WERI-Rb-1 (cell line): ENCODE results near the gene PPP2R2C.

Experiments used
- DNase-seq: peaks from one replicate; pipeline ENCODE4 v3.0.0-alpha.2; 2020
- H3K27ac ChIP-seq: fragments of 250-450 bp; sonication (Bioruptor Pico); 2 replicates; pipeline ENCODE4 v1.5.1; 2020; ENCODE audit warnings: mild to moderate bottlenecking, moderate library complexity
- H3K27me3 ChIP-seq: fragments of 250-450 bp; sonication (Bioruptor Pico); 2 replicates; pipeline ENCODE4 v1.5.1; 2021; ENCODE audit warnings: mild to moderate bottlenecking, low read depth, moderate library complexity; ENCODE audit not compliant: insufficient read depth, severe bottlenecking
- H3K36me3 ChIP-seq: fragments of 250-450 bp; sonication (Bioruptor Pico); 2 replicates; pipeline ENCODE4 v1.5.1; 2020; ENCODE audit warnings: mild to moderate bottlenecking, moderate library complexity
- H3K4me3 ChIP-seq: 2 replicates; pipeline ENCODE4 v1.5.1; 2011; ENCODE audit warnings: low read depth, mild to moderate bottlenecking, control low read depth, low read length
- H3K9me3 ChIP-seq: fragments of 250-450 bp; sonication (Bioruptor Pico); 2 replicates; pipeline ENCODE4 v1.5.1; 2021; ENCODE audit warnings: mild to moderate bottlenecking, moderate library complexity; ENCODE audit not compliant: severe bottlenecking
- CTCF ChIP-seq: IDR thresholded peaks from 2 replicates; pipeline ENCODE4 v1.5.1; 2011; ENCODE audit warnings: low read depth, mild to moderate bottlenecking, control low read depth, inconsistent platforms, low read length

PPP2R2C gene

GRCh38 chr4:6383929-6384328 is 88.5 kb downstream of the PPP2R2C start:
- Histone ChIP-seq H3K9me3 (no peaks in the 10 kb centered on the region), H3K36me3 (no peaks in the 10 kb centered on the region), H3K27ac (no peak overlapping the region), H3K4me3 (no peak overlapping the region), H3K27me3 (no peaks in the 10 kb centered on the region)
- DNase-seq, result no peak
- no peak for TF ChIP-seq CTCF

DNA sequence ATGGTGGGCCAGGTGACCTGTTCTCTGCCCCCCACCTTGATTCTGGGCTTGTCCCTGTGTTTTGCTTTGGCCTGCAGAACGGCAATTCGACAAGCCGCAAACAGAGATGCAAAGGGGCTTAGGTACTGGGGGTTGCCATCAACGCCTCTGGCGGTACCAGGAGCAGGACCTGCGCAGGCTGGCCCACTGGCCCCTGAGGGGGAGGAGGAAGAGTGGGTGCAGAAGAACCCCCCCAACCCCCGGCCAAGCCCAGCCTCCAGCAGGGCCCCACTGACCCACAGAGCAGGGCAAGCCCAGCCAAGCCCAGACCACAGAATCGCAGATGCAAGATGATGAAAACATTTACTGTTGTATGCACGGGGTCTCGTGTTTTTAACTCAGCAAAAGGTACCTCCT is 89.4 kb downstream of the PPP2R2C start:
- no peak overlapping the region for H3K27ac ChIP-seq
- TF ChIP-seq CTCF, result no peak
- H3K36me3 ChIP-seq, result no peaks in the 10 kb centered on the region
- DNase-seq, result no peak
- no peaks in the 10 kb centered on the region for H3K27me3 ChIP-seq
- H3K9me3 ChIP-seq, result no peaks in the 10 kb centered on the region
- H3K4me3 ChIP-seq, result no peak overlapping the region

- no peak overlapping the region for H3K27ac ChIP-seq
- H3K9me3 ChIP-seq, result no peaks in the 10 kb centered on the region
- H3K36me3 ChIP-seq, result no peaks in the 10 kb centered on the region
- no peak for TF ChIP-seq CTCF
- no peaks in the 10 kb centered on the region for H3K27me3 ChIP-seq
- no peak overlapping the region for H3K4me3 ChIP-seq
- DNase-seq, result no peak
These were observed 90.8 kb downstream of the PPP2R2C start for GRCh38 chr4:6381571-6382123.

DNA sequence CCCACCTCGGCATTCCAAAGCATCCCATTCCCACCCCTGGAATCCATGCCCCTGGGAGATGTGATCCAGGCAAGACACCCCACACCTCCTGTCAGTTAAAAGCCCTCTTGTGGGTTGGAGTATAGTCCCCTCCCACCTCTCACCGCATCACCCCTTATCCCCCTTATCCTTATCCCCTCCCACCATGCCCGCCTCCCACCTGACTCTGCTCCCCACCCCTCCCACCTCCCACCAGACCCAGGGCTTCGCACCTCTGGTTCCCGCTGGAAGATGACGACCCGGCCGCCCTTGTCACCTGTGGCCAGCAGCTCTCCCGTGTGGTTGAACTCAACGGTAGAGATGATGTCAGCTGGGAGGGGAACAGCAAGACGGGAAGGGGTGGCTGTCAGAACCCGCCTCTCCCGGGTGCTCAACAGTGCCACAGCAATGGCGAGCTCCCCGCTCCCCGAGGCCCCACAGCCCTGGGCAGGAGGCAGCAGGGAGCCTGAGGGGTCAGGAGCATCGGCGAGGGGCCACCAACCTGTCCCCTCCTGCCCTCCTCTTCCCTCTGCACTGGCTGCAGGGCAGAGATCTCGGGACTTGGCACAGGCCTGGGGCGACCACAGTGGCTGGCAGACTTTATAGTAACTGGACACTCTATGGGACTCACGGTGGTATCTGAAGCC is 91.5 kb downstream of the PPP2R2C start:
- H3K9me3 ChIP-seq, result no peaks in the 10 kb centered on the region
- H3K27me3 ChIP-seq, result no peaks in the 10 kb centered on the region
- no peak for DNase-seq
- no peak overlapping the region for H3K27ac ChIP-seq
- no peak for TF ChIP-seq CTCF
- no peaks in the 10 kb centered on the region for H3K36me3 ChIP-seq
- no peak overlapping the region for H3K4me3 ChIP-seq

DNA sequence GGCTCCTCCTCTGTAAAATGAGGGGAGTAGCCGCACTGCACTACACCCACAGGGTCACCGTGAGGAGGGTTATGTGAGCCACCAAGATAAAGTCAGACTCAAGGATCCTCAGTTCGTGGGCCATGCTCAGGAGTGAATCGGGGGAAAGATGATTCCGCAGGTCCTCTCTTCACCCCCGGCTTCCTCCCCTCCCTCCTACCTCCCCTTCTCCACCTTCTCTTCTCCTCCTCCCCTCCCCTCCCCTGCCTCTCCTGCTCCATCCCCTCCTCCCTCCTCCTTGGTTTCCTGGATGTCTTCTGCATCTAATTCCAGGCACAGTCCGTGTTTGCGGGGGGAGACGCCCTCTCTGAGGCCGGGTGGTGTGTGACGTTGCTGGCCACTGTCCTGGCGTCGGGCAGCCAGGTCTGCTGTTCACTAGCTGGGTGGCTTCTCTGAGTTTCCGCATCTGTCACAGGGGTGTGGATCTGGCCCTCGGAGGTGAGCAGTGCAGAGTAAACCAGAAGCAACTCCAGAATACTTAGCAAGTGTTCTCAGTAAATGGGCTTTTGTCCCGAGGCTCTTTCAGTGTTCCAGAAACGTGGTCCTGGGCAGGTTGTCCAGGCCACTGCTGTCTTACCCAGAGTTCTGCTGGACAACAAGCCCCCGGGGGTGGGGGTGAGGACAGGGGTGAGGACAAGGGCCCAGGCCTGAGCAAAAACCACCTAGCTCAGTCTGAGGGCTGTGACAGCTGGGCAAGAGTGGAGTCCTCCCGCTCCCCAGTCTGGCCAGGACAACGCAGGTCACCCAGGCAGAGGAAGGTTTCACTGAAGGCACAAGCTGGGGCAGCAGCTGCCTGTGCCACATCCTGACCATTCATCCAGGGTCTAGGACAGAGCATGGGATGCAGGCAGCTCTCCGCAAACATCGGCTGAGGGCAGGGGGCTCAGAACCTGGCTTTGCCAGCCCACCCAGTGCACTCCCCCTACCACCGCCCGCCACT is 92.4 kb downstream of the PPP2R2C start:
- no peak for TF ChIP-seq CTCF

More for the DNA sequence above, 92.4 kb downstream of the PPP2R2C start:
- Histone ChIP-seq H3K36me3 (peaks cover 3% of the 10 kb centered on the region; the same call in 1 of the 2 replicates), H3K9me3 (no peaks in the 10 kb centered on the region), H3K4me3 (no peak overlapping the region), H3K27ac (no peak overlapping the region), H3K27me3 (no peaks in the 10 kb centered on the region)
- DNase-seq, result no peak
